Vagina (tissue), 2 donors: Measurements from ENCODE around the gene CIDEB.

Experiments used
- CTCF ChIP-seq, 3 experiments: fragments of 450-650 bp in 2 of 3; fragments of 200-600 bp in 1 of 3; sonication (generic) in 1 of 3; IDR thresholded peaks; one replicate each; pipeline ENCODE4 v1.5.1; 2017 to 2019; ENCODE audit warnings: antibody characterized with exemption in 3 of 3, mild to moderate bottlenecking in 2 of 3, moderate library complexity in 2 of 3
- POLR2A ChIP-seq, 2 donors: fragments of 450-650 bp; IDR thresholded peaks; one replicate each; pipeline ENCODE4 v1.6.1; 2017; ENCODE audit warnings: antibody characterized with exemption in 2 of 2, mild to moderate bottlenecking in 2 of 2, moderate library complexity in 2 of 2
- POLR2AphosphoS5 ChIP-seq, 2 donors: sonication (generic); formaldehyde crosslinking; IDR thresholded peaks; one replicate each; pipeline ENCODE4 v1.9.0; 2017; ENCODE audit warnings: antibody characterized with exemption in 2 of 2, mild to moderate bottlenecking in 2 of 2, low read depth in 1 of 2; ENCODE audit not compliant: insufficient read depth in 1 of 2

- TF ChIP-seq CTCF (IDR thresholded peaks at IDR 0.05): no peak
- no peak for TF ChIP-seq POLR2A (IDR thresholded peaks at IDR 0.05)
- TF ChIP-seq POLR2AphosphoS5 (IDR thresholded peaks at IDR 0.05; ENCODE audit: insufficient read depth in 1 of 2, low read depth in 1 of 2): no peak
These were observed 40.4 kb upstream of the CIDEB start for GRCh38 chr14:24348186-24348585.
